ENCODE data around the gene PTPRE.

DNA sequence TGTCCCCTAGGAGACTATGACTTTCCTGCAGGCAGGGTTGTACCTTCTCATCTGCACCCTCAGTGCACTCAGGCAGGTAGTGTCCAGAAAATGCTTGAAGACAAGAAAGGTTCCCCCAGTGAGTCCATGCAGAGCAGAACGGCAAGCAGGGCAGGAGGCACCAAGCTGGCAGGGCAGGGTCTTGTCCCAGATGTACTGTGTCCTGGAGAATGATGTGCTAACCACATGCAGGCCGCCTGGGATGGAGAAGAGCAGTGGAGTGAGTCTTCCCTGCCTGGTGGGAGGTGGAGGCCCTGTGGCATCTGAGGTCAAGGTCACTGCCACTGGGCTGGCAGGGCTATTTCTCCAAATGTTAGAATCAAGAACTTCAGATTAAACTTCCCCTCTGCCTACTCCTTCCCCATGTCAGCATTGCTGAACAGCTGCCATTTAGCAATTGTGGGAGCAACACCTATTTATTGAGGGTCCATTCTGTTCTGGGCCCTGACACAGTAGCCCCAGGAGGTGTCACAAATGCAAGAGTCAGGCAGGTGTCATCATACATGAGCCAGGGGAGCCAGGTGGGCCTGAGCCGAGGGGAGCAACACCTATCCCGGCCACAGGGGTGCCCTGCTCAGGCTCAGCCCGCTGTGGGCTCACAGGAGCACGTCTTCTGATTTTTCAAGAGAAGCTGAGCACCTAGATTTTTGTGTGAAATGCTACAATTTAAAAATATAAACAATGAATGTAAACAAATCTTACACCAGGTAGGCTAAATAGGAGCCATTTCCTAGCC, 34.1 kb downstream of the PTPRE start:
- TF ChIP-seq POLR2A (IDR thresholded peaks at IDR 0.05; ENCODE audit: low read depth, low read length) (no peak), POLR2AphosphoS5 (IDR thresholded peaks at IDR 0.05; ENCODE audit: low read depth, low read length) (no peak)
